GM18870 (cell line): Measurements from ENCODE around the gene CLDN6.

Experiments used
- ATAC-seq: cut with Tn5 transposase; IDR thresholded peaks from one replicate; pipeline ENCODE4 v1.9.1; 2021; ENCODE audit warnings: moderate library complexity; ENCODE audit not compliant: unreplicated experiment

CLDN6 gene

DNA sequence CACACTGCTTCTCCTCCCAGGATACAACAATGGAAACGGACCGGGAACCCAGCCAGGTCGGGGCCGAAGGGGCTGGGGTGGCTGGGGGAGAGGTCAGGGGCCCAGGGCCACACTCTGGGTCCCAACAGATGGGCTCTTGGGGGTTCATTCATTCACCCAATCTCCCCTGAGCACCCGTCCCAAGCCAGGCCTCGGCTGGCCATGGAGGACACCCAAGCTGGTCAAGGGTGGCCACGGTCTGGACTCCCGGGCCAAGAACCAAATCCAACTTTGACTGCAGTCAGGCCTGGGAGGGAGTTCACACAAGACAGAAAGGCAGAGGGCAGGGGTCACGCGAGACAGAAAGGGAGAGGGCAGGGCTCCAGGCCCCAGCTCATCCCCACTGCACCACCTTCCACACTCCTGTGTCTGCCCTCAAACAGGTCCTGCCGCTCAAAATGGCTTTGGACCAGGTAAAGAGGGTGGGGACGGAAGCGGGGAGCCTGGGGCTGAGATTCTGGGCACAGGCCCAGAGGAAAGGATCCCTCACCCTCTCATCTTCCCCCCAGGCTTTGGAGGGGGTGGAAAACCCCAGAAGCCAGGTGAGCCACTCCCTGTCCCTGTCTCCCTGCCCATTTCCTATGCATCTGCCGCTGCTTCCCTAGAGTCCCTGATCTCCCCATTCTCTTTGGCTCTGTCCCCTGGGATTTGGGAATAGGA, 25.5 kb downstream of the CLDN6 start:
- ATAC-seq: no peak

GRCh38 chr16:2991566-2992261, 26.3 kb downstream of the CLDN6 start:
- ATAC-seq: no peak

GRCh38 chr16:2990891-2991290, 27.1 kb downstream of the CLDN6 start:
- ATAC-seq: no peak

GRCh38 chr16:2988590-2989099, 29.3 kb downstream of the CLDN6 start:
- ATAC-seq: no peak

GRCh38 chr16:2987833-2988232, 30.1 kb downstream of the CLDN6 start:
- no peak for ATAC-seq

GRCh38 chr16:2987286-2987685, 30.7 kb downstream of the CLDN6 start:
- ATAC-seq: no peak

GRCh38 chr16:2986623-2987188, 31.3 kb downstream of the CLDN6 start:
- ATAC-seq: no peak

- ATAC-seq: no peak
Observed at GRCh38 chr16:2985893-2986355, 32.1 kb downstream of the CLDN6 start.

DNA sequence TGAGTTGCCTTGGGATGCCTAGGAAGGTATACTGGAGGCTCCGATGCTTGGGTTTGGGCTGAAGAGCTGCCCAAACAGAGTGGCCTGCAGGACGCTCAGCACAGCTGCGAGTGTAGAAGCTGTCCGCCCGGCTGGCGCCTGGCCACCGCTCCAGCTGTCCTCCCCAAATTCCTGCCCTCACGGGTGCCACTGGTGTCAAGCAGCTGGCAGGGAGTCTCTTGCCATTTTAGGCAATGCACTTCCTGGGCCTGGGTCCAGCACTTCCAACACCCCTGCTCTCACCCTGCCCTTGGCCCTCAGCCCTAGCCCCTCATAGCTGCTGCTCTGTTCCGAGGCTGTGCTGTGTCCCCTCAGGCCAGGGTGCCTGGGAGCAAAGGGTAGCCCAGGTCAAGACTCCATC, 32.5 kb downstream of the CLDN6 start:
- no peak for ATAC-seq

DNA sequence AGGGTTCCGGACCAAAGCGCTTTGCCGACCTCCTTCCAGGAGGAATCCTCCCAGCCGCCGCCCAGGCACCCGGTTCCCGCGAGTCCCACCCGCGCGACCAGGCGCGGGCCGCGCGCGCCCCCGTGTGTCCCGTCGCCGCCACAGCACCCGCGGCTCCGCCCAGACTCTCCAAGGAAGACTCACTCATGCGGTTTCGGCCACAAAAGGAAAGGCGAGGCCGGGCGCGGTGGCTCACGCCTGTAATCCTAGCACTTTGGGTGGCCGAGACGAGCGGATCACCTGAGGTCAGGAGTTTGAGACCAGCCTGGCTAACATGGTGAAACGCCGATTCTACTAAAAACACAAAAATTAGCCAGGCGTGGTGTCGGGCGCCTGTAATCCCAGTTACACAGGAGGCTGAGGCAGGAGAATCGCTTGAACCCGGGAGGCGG, 34.3 kb downstream of the CLDN6 start:
- no peak for ATAC-seq

GRCh38 chr16:2982402-2982801, 35.6 kb downstream of the CLDN6 start:
- ATAC-seq: no peak

- ATAC-seq: no peak
Observed at GRCh38 chr16:2981899-2982250, 36.1 kb downstream of the CLDN6 start.

DNA sequence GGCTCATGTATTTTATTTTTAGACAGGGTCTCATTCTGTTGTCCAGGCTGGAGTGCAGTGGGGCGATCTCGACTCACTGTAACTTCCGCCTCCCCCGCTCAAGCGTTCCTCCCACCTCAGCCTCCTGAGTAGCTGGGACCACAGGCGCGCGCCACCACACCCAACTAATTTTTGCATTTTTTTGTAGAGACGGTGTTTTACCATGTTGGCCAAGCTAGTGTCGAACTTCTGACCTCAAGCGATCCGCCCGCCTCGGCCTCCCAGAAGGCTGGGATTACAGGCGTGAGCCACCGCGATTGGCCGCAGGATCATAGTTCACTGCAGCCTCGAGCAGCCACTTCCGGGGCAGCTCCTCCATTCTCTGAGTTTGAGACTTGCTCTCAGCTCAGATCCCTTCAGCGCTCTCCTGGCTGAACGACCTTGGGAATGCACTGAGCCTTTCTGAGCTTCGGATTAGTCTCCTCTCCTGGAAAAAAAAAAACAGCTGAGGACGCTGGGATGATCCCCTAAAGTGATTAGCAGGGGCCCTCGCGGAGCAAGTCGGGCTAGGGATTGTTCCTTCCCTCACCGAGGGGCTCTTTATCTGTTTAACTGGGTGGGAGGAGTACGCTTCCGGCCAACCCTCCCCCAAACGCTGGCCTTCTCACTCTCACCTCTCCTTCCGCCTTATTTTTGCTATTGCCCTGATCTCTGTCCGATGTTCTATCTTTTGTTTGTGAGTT, 36.6 kb downstream of the CLDN6 start:
- no peak for ATAC-seq

DNA sequence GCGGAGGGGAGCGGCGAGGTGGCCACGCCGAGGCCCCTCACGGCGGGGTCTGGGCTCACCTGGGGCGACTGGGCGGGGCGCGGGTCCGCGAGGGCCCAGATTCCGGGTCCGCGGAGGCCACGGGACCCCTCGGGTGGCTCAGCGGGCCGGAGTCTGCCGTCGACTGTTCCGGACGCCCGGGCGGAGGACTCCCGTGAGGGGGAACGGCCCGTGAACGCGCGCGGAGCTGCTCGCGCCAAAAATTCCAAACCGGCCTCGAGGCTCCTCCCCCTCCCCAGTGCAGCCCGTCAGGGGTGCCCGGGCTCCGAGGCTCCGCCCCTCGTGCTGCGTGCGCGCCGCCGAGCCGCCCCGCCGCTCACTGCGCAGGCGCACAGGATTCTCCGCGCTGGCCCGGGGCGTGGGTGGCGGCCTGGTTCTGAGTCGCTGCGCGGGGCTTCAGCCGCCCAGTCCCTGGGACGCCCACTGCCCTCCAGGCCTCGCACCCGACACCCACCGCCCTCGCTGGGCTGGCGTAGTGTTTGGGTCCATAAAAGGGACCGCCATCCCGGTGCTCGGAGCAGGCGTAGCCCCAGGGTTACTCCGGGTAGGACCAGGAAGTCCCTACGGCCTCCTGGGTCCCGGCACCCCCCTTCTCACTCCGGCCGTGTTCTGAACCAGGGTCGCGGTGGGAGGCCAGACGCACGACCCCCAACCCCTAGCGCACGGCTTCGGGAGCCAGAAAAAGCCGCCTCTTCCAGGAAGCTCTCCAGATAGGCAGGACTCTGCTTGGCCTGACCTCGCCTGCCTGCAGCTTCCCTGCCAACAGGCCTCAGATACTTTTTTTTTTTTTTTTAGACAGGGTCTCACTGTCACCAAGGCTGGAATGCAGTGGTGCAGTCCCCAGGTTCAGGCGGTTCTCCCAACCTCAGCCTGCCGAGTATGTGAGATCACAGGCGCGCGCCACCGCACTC, 37.5 kb downstream of the CLDN6 start, which contains the start of gene PKMYT1:
TSS of gene PKMYT1 (minus strand) at position 220 of the 950 bp plus-strand sequence. CDS start 789 bp downstream, outside the sequence.
- ATAC-seq: no peak

DNA sequence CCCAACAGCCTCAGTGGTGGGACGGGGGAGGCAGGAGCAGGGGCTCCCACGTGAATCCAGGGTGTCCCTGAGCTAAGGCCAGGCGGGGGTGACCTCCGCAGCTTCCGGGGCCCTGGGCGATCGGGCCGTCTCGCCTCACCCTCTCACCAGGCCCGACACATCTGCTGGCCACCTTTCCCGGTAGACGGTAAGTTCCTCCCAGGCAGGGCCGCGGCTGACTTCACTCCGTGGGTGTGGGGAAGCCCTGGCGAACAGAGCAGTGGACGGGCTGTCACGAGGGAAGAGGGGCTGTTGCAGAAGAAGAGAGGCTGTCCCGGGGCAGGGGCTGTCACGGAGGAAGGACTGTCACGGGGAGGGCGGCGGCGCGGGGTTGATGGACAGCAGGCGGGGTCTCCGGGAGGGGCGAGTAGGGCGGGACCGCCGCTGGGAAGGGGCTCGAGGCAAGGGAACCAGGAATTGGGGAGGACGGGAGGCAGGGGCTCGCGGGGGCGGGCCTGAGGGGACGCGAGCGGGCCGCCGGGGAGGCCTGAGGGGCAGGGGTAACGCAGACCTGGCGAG, 38.2 kb downstream of the CLDN6 start:
- ATAC-seq: no peak

GRCh38 chr16:2977440-2977839, 40.5 kb downstream of the CLDN6 start:
- ATAC-seq: no peak

GRCh38 chr16:2976673-2977072, 41.3 kb downstream of the CLDN6 start:
- ATAC-seq: no peak

DNA sequence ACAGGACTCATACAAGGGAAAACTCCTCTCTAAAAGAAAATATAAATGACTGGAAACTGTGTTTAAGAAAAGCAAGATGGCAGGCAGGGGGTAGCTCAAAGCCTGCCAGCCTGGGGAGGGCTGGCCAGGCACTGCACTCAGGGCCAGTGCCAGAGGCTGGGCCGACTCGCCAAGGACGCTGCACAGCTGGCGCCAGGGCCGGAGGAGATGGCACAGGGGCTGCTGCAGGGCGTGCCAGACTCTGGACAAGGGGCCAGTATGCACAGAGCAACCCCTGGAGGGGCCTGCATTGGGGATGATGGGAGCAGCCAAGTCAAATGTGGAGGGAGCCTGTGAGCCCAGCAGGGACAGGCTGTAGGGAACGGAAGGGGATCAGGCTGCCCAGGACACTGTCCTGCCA, 41.8 kb downstream of the CLDN6 start:
- no peak for ATAC-seq

DNA sequence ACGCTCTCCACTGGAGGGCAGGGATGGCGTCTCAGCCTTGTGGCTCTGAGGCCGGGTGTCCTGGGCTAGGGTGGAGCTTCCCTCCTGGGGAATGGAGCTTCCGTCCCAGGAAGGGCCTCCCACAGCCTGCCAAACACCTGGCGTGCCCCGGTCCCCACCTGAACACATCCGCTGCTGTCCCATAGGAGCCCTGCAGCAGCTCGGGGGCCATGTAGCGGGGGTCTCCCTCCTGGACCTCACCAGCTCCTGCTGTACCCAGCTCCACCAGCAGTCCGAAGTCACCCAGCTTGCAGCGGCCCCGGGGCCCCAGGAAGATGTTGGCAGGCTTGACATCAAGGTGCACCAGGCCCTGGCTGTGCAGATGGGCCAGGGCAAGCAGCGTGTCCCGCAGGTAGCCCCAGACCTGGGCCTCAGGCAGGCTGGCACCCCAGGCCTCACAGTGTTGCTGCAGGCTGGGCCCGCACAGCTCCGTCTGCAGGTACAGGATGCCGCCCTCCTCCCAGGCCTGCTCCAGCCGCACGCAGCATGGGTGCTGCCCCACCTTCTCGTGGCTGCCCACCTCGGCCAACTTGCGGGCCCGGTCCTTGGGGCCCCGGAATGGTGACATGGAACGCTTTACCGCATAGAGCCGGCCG, 42.7 kb downstream of the CLDN6 start:
- ATAC-seq: no peak
